B cell (primary cell): ENCODE data around the gene TBATA.

ENCODE experiments used
- CTCF ChIP-seq: fragments of 200-600 bp; IDR thresholded peaks from one replicate; pipeline ENCODE4 v1.8.0; 2022; ENCODE audit warnings: antibody characterized with exemption, mild to moderate bottlenecking
- EZH2 ChIP-seq: IDR thresholded peaks from 2 replicates; pipeline ENCODE4 v1.6.1; 2012; ENCODE audit warnings: borderline replicate concordance, low read depth, mild to moderate bottlenecking, moderate library complexity, low read length; ENCODE audit not compliant: insufficient read depth, poor library complexity, severe bottlenecking

GRCh38 chr10:70834021-70834420, 48.8 kb upstream of the TBATA start:
- TF ChIP-seq EZH2 (no peak), CTCF (no peak)
